GM12892 (cell line): ENCODE measurements around the gene BLTP3A. TPM values are rescaled to one million over a fixed set of nuclear protein-coding genes. Genes with fewer than 3 reads are reported as not detected.
"Not testable (repeated sequence)": the region's sequence is repeated elsewhere in the genome, so short reads cannot be mapped to it uniquely, and the experiment has no call there.

Experiments
- DNase-seq: peaks from one replicate; pipeline ENCODE4 v3.0.0; 2011; ENCODE audit not compliant: insufficient read length
- FAIRE-seq: peaks from 2 replicates; lab custom pipeline; 2011; peaks lifted over from hg19 to GRCh38; lab: Jason Lieb, UNC
- POLR2A ChIP-seq: IDR thresholded peaks from 2 replicates; pipeline ENCODE4 v1.6.1; 2011; ENCODE audit warnings: low read depth, low read length, control low read depth
- POLR2AphosphoS5 ChIP-seq: IDR thresholded peaks from 2 replicates; pipeline ENCODE4 v1.6.1; 2011; ENCODE audit warnings: low read depth, low read length, control low read depth
- TAF1 ChIP-seq: IDR thresholded peaks from 2 replicates; pipeline ENCODE4 v1.6.1; 2011; ENCODE audit warnings: low read depth, mild to moderate bottlenecking, control low read depth, low read length, borderline replicate concordance
- polyA plus RNA-seq: library from polyadenylated mRNA; unstranded; fragments of >200 nt; gene quantifications from one replicate; pipeline ENCODE4 v1.2.1, GENCODE V29; 2012; ENCODE audit warnings: missing spikeins, inconsistent platforms; ENCODE audit not compliant: missing spikeins

BLTP3A gene
- polyA plus RNA-seq = 5.7 TPM

DNA sequence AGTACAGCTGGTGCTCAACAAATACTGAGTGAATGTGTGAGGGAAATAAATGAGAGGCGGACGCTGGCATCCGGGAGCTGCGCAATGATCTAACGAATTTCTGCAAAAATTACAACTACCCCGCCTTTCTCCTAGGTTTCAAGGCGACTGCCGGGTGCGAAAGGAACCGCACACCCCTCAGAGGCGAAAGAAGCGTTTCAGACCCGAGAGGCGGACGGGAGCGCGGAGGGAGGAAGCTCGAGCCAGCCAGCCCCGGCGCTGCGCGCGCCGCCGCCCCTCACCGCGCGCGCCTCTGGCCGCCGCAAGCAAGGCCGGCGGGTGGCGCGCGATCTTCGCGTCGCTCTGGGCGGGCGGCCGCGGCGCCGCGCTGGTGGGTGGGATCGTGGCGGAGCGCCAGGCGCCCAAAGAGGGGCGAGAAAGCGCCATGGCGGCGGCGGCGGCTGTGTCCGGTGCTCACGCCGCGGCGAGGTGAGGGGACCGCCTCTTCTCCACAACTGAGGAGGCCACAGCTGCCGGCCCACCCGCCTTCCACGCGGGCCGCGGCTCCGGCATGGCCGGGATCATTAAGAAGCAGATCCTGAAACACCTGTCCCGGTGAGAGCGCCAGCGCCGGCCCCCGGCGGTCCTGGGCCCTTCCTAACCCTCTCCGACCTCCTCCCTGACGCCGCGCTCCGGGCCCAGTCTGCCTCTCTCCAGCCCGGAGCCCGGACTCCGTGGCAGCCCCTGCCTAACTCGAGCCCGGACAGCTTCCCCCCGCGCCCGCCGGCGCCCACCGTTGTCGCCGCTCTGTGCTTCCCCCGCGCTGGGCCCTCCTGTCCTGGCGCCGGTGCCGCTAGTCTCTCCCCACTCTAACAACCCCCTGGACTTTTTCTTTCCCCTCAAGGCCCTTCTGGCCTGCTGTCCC, at the start of gene BLTP3A:
Gene BLTP3A (plus strand): TSS at position 383 of the 904 bp plus-strand sequence. CDS start 168 bp downstream, at position 551.
- peak; percentile 87 for FAIRE-seq
- peak; percentile 92 for DNase-seq
- TF ChIP-seq TAF1 (peak; percentile 15; the same call in 1 of the 2 replicates), POLR2AphosphoS5 (peak; percentile 63), POLR2A (peak; percentile 73; the same call in 1 of the 2 replicates)

DNA sequence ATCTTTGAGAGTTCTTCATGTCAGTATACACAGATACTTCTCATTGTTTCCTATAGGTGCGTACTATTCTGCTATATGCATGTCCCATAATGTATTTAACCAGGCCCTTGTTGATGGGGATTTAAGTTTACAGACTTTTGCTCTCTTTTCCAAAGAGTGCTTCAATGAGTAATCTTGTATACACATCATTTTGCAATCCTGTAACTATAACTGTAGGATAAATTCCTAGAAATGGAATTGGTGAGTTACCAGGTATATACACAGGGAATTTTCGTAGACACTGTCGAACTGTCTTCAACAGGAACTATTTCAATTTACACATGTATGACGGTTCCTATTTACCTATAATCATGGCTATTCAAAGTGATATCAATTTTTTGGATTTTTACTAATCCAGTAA, 49.8 kb upstream of the BLTP3A start:
- FAIRE-seq (no peak), DNase-seq (no peak)
- TF ChIP-seq POLR2A (no peak), TAF1 (no peak), POLR2AphosphoS5 (no peak)

DNA sequence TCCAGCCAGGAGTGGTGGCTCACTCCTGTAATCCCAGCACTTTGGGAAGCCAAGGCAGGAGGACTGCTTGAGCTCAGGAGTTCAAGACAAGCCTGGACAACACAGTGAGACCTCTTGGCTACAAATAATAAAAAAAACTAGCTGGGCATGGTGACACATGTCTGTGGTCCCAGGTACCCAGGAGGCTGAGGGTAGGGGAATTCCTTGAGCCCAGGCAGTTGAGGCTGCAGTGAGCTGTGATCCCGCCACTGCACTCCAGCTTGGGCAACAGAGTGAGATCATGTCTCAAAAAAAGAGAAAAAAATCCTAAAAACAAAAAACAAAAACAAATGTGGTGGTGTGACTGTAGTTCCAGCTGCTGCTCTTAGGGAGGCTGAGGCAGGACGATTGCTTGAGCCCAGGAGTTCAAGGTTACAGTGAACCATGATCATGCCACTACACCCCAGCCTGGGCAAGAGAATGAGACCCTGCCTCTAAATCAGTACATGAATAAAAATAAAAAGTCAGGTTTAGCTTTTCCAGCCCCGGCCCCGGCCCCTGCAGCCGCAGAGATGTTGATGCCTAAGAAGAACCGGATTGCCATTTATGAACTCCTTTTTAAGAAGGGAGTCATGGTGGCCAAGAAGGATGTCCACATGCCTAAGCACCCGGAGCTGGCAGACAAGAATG, 48.1 kb upstream of the BLTP3A start:
- FAIRE-seq (no peak), DNase-seq (no peak)
- TF ChIP-seq TAF1 = no peak
- TF ChIP-seq POLR2A = no peak
- no peak for TF ChIP-seq POLR2AphosphoS5

DNA sequence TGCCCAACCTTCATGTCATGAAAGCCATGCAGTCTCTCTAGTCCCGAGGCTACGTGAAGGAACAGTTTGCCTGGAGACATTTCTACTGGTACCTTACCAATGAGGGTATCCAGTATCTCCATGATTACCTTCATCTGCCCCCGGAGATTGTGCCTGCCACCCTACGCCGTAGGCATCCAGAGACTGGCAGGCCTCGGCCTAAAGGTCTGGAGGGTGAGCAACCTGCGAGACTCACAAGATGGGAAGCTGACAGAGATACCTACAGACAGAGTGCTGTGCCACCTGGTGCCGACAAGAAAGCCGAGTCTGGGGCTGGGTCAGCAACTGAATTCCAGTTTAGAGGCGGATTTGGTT, 47.6 kb upstream of the BLTP3A start:
- DNase-seq, FAIRE-seq: not testable (repeated sequence)

DNA sequence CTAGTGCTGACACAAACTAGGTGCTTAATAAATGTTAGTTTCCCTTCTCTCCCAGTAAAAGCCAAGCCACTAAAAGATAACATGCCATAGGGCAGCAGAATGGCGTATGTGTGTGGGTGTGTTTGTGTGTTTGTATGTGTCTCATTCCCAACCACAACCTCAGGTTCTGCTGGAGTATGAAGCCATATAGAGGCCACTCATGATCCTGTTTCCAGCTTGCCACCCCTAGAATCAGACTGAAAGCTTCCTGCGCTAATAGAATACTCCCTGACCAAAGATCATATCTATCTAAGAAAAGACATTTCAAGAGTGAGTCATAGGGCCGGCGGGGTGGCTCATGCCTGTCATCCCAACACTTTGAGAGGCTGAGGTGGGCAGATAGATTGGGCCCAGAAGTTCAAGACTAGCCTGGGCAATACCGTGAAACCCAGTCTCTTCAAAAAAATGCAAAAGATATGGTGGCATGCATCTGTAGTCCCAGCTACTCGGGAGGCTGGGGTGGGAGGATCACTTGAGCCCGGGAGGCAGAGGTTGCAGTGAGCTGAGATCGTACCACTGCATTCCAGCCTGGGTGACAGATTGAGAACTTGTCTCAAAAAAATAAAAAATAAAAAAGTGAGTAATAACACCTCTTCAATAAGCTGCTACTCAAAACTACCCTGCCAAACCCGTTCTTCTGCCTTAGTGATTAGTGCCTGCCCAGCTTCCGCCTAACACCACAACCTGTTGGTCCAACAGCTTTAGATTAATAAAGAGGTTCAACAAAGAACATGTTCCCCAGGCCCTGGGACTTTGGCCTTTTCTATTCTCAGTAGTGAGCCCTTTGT, 46.4 kb upstream of the BLTP3A start:
- FAIRE-seq = no peak
- no peak for DNase-seq
- no peak for TF ChIP-seq POLR2AphosphoS5
- no peak for TF ChIP-seq POLR2A
- no peak for TF ChIP-seq TAF1

DNA sequence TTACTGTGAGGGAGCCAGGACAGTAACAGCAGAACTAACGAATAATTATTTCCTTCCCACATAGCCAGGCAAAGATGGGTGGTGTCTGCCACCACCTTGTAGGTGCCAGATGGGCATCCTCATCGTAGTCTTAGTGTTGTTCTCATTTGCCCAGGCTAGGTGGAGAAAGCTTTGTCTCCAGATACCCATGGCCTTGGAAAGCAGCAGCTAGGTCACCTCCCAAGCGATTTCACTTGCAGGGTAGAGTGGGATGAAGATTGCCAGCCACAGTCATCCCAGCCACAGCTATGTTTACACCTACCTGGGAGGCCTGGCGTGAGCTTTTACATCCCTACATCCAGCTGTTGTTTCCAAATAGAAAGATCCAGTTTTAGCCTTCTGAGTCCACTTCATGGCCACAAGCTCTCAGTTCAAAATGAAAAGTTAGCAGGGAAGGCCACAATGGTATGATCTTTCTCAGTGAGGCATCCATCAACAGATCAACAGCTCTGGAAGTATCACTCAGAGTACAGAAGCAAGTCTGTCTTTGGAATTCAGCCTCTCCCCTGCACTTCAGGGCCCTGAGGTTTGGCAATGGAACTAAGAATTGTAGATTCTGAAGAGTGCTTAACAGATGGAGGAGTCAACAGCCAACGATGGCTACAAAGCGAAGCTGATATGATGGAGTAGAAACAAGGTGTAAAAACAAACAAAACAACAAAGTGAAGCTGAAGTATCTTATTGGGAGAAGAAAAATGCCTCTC, 45.6 kb upstream of the BLTP3A start:
- TF ChIP-seq POLR2A (no peak), TAF1 (no peak), POLR2AphosphoS5 (no peak)
- DNase-seq (no peak), FAIRE-seq (no peak)

GRCh38 chr6:34748757-34749156, 43.1 kb upstream of the BLTP3A start:
- TF ChIP-seq POLR2AphosphoS5 (no peak), TAF1 (no peak), POLR2A (no peak)
- FAIRE-seq (no peak), DNase-seq (no peak)

- not testable (repeated sequence) for DNase-seq, FAIRE-seq
These were observed 35.4 kb upstream of the BLTP3A start for GRCh38 chr6:34756513-34756856.

GRCh38 chr6:34757687-34758274, 34.1 kb upstream of the BLTP3A start:
- FAIRE-seq (no peak), DNase-seq (no peak)
- TF ChIP-seq POLR2A (no peak), POLR2AphosphoS5 (no peak), TAF1 (no peak)

DNA sequence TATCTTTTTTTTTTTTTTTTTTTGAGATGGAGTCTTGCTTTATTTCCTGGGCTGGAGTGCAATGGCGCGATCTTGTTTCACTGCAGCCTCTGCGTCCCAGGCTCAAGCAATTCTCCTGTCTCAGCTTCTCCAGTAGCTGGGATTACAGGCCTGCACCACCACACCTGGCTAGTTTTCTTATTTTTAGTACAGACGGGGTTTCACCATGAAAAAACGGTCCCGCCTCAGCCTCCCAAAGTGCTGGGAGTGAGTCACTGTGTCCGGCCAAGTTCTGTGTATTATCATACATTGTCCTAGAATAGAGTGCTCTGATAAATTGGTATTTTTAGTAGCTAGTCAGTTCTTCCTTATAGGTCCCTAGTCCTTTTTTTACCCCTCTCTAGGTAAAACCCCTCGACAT, 31.8 kb upstream of the BLTP3A start:
- TF ChIP-seq POLR2AphosphoS5 (no peak), TAF1 (no peak), POLR2A (no peak)
- DNase-seq (no peak), FAIRE-seq (no peak)

- FAIRE-seq, DNase-seq: not testable (repeated sequence)
These were observed 30.2 kb upstream of the BLTP3A start for GRCh38 chr6:34761681-34762080.
